ENCODE results near the gene HOXC13.

HOXC13 gene

GRCh38 chr12:53955036-53955775, 16.6 kb downstream of the HOXC13 start:
- DNase-seq, result no peak

- DNase-seq, result no peak
These were observed 17.2 kb downstream of the HOXC13 start for GRCh38 chr12:53955776-53956250.

- DNase-seq, result no peak
These were observed 17.7 kb downstream of the HOXC13 start for GRCh38 chr12:53956251-53956887.

- DNase-seq, result no peak
These were observed 18.4 kb downstream of the HOXC13 start for GRCh38 chr12:53956914-53957536.

- DNase-seq, result no peak
These were observed 19.5 kb downstream of the HOXC13 start for GRCh38 chr12:53958128-53958527.

GRCh38 chr12:53959314-53959713, 20.7 kb downstream of the HOXC13 start:
- no peak for DNase-seq

GRCh38 chr12:53960187-53961024, 21.8 kb downstream of the HOXC13 start:
- no peak for DNase-seq

- no peak for DNase-seq
These were observed 22.6 kb downstream of the HOXC13 start for GRCh38 chr12:53961025-53961761.

GRCh38 chr12:53963005-53963404, 24.4 kb downstream of the HOXC13 start:
- no peak for DNase-seq

- DNase-seq, result no peak
These were observed 25.0 kb downstream of the HOXC13 start for GRCh38 chr12:53963434-53964314.

GRCh38 chr12:53964315-53964713, 25.7 kb downstream of the HOXC13 start:
- no peak for DNase-seq

- DNase-seq, result no peak
These were observed 26.9 kb downstream of the HOXC13 start for GRCh38 chr12:53965281-53966084.

- DNase-seq, result no peak
These were observed 27.4 kb downstream of the HOXC13 start for GRCh38 chr12:53966085-53966384.

GRCh38 chr12:53966385-53967133, 27.9 kb downstream of the HOXC13 start:
- DNase-seq, result no peak

- no peak for DNase-seq
These were observed 28.8 kb downstream of the HOXC13 start for GRCh38 chr12:53967421-53967925.

- no peak for DNase-seq
These were observed 29.8 kb downstream of the HOXC13 start for GRCh38 chr12:53968214-53969127.

GRCh38 chr12:53969588-53970259, 31.1 kb downstream of the HOXC13 start:
- DNase-seq, result no peak

- DNase-seq, result no peak
These were observed 31.8 kb downstream of the HOXC13 start for GRCh38 chr12:53970451-53970850.

Measured in NCI-H1048 (cell line).